NCI-H82 (cell line): Measurements from ENCODE around the gene METRN.
"Not testable (repeated sequence)": the region's sequence is repeated elsewhere in the genome, so short reads cannot be mapped to it uniquely, and the experiment has no call there.

ENCODE experiments used
- DNase-seq: peaks from one replicate; lab custom pipeline; 2025; lab: John Stamatoyannopoulos, UW

Gene METRN

DNA sequence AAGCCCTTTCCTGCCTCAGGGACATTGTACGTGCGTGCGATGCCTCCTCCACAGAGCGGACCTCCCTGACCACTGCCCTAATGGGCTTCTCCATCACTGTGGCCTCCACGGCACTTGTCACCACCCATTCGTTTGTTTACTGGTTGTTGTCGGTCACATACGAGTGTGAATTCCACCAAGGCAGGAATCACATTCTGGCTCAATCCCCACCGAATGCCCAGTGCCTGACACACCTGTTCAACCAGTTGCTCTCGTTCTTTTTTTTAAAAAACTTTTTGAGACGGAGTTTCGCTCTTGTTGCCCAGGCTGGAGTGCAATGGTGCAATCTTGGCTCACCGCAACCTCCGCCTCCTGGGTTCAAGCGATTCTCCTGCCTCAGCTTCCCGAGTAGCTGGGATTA, 23.7 kb upstream of the METRN start:
- DNase-seq: not testable (repeated sequence)

DNA sequence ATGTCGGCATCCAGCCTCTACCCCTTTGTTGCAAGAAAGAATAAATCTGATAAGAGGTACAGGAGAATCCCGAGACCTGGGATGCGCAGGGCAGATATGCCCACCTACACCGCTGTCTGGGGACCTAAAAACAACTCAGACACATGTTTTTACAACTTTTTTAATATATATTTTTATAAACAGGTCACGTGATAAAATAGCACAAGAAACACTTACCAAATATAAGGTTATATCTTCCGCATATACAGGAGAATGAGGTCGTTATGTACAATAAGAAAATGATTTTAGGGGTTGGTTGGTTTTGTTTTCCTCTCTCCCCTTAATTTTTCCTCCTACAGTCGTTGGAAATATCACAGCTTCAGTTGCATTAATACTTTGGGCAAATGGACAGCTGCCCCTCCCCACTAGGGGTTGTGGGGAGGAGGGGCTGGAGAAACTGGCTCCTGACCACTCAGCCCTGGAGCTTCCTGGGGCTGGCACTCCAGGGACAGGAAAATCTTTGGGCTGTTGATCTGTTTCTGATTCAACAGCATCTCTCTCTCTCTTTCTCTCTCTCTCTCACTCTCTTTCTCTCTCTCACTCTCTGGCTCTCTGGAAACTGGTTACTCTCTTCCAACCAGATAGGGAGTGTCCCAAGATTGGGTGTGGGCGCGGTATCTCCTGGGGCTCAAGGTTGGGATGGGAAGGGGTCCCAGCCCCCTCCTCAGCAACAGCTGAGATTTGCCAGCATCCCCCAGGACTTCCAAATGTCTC, 22.4 kb upstream of the METRN start:
- DNase-seq: no peak

DNA sequence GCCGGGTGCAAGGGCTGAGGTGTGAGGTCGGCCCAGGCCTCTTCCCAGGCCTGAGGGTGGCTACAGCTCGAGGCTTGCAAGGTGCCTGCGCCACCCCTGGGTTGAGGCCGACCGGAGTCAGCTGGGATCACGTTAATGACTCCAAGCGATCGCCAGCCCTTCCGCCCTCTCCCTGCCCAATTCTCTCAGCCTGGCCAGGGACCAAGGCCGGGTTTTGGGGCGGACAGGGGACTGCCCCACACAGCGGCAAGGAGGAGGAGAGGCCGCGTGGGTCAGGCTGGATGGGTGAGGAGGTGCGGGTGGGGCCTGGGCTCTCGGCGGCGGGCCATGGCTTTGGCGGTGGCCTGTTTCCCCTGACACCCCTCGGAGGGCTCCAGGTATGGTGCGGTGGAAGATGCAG, 21.6 kb upstream of the METRN start:
- no peak for DNase-seq

DNA sequence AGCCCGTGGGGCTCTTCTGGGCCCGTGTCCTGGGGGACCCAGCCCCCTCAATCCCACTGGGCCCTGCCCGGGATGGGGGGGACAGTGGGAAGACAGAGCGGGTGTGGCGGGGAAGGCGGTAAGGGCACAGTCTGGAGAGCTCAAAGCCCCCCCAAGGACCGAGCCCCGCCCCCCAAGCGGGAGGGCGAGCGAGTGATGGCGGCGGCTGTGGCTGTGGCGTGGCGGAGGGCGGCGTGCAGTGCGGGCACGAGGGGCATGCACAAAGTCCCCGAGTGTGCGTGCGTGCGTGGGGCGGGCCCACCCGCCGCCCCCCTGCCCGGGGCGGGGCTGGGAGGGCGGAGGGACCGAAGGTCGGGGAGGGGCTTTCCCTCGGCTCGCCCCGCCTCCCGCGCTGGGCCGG, 21.2 kb upstream of the METRN start:
- DNase-seq: no peak

DNA sequence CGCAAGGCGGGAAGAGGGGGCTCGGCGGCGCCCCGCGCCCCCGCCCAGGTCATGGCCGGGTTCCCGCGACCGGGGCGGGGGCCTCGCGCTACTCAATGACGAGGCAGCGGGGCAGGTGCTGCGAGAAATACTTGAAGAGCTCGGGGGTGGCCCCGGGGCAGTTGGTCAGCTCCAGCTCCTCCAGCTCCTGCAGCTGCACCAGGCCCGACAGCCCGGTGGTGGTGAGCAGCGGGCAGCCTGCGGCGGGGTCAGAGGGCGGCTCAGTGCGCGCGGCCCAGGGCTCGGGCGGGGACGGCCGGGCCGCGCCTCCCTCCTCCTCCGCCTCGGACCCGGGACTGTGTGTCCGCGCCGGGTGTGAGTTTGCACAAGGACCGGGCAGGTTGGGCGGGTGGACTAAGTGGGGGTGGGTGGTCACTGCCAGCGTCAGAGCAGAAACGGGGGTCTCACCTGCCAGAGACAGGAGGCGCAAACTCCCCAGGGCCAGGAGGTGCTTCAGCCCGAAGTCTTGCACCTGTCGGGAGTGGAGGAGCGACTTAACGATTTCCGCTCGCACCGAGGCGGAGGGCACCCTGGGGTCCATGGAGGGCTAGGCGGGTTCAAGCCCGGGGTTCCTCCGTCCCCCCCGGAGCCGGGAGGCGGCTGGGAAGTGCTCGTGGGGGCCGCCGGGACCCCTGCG, 20.6 kb upstream of the METRN start:
- no peak for DNase-seq

- no peak for DNase-seq
These were observed 20.0 kb upstream of the METRN start for GRCh38 chr16:694863-695354.

DNA sequence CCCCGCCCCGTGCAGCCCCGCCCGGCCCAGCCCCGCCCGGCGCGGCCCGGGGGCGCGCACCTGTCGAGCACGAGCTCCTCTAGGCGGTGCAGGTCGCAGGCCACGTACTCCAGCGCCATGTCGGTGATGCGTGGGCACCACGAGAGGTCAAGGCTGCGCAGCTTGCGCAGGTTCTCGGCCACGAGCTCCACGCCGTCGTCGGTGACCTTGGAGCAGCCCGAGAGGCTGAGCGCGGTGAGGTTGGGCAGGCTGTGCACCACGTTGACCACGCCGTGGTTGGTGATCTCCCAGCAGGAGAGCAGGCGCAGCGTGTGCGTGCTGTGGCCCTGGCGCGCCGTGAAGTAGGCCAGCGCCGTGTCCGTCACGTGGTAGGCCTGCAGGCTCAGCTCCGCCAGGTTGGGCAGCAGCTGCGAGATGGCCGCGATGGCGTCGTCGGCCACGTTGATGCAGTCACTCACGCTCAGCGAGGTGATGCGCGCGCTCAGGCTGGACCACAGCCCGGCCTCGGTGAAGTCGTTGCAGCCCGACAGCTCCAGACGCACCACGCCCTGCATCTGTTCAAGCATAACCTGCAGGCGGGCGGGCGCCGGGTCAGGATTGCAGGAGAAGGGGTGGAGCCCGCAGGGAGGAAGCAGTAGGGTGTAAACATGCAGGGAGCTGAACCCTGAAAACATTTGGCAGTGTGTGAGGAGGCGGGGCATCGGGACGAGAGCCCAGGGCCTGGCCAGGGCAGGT, 19.4 kb upstream of the METRN start:
- DNase-seq: peak; percentile 47

GRCh38 chr16:698911-699671, 15.8 kb upstream of the METRN start:
- no peak for DNase-seq

DNA sequence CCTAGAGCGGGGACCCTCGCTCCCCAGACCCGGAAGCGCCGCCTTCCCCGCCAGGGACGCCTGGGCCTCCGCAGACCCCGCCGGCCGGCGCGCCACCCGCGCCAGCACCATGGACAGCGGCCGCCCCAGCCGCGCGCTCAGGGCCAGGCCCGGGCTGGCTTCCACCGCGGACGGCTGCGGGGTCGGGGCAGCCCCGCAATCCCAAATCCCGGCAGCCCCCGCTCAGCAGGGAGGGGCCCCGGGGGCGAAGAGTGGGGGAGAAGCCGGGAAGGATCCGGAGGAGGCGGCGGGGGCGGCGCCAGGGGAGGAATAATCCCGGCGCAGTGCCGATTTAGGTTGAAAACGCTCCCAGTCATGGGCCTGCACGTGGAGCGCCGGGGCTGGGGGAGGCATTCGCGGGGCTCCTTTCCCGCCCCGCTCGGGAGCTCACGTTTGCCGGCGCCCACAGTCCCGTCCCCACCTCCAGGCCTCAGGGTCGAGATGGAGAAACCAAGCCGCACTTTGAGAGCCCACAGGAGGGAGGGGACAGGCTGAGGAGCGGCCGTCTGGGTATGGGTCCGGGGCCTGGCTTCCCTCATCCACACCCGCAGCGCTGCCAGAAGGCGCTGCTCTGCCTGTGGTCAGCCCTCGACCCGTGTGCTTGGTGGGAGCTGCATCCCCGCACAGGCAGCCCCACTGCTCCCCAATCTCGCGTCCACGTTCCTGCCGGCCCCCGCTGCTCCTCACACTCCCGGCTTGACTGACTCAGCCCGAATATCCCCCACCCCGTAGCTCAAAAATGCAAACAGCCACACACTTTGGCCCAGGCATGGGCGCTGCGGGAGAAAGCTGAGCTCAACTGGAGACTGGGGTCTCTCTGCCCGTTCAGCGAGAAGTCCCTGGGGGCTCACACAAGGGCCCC, 14.0 kb upstream of the METRN start:
- no peak for DNase-seq

GRCh38 chr16:702341-702740, 12.6 kb upstream of the METRN start:
- DNase-seq: no peak

DNA sequence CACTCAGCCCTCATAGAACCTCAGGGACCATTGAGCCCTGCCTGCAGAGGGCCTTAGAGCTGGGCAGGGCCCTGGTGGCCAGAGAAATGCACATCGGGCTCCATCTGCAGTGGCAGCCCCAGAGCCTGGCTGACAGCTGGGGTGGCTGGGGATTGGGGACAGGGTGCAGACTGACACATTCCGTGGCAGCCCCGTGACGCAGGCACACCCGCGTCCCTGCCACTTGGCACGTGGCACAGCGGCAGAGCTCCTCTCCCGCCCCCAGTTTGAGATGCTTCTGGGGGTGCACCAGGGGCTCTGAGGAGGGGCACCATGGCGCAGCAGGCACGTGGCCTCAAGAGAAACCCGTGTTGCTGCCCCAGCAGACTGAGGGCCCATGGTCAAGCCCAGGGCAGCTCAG, 11.5 kb upstream of the METRN start:
- no peak for DNase-seq

DNA sequence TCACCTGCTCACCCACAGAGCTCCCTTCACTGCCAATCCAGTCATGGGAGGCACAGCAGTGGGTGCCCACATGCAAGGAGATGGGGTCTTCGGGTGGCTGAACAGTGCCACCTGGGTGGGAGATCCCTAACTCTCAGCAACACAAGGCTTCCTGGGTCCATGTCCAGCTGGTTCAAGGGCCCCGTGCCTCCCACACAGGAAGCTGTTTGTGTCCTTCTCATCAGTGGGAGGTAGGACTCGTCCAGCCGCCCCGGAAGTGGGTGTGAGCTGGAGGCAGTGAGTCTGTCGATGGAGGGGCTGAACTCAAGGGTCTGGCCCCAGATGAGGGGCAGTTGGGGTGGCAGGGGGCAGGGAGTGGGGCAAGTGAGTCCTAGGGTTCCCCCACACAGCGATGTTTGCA, 10.9 kb upstream of the METRN start:
- DNase-seq: no peak

DNA sequence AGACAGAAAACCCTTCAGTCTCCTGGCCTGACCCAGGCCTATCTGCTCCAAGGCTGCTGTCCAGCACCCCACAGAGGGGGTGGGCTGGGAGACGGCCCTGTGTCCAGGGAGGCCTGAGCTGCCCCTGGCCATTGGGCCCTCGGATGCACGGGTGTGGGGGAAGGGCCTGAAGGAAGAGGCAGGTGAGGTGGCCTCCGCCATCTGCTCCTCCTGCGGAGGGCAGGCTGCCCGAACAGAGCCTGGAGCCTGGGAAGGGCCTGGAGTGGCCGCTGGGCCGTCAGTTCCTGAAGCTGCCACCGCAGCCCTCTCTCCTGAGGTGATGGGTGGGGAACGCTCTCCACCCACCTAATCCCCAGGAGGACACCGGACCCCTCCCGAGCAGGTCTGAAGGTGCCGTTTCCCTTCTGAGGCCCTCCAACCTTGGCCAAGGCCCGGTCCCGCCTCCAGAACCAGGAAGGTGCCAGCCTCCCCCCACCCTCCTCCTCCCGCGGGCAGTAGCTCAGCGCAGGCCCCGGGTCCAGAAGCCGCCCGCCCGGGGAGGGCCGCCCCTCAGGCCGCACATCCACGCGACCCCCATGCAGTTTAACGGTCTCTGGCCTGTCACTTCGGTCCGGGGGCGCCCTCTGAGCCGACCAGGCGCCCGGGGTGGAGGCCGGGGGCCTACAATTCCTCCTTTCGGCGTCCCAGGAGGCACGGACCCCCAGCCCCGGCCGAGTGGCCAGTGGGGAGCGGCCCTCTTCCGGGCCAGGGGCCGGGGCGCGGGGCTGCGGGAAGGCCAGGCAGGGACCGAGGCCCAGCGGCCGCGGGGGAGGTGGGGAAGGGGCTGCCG, 10.2 kb upstream of the METRN start:
- DNase-seq: peak; percentile 35

GRCh38 chr16:705431-706188, 9.3 kb upstream of the METRN start, which contains the start of gene FBXL16:
TSS of gene FBXL16 (minus strand) at chr16:705801. CDS start at chr16:697405, 8,396 bp downstream.
- peak; percentile 84 for DNase-seq

GRCh38 chr16:706189-707061, 8.5 kb upstream of the METRN start:
- peak; percentile 40 for DNase-seq

- no peak for DNase-seq
These were observed 7.8 kb upstream of the METRN start for GRCh38 chr16:707062-707538.

DNA sequence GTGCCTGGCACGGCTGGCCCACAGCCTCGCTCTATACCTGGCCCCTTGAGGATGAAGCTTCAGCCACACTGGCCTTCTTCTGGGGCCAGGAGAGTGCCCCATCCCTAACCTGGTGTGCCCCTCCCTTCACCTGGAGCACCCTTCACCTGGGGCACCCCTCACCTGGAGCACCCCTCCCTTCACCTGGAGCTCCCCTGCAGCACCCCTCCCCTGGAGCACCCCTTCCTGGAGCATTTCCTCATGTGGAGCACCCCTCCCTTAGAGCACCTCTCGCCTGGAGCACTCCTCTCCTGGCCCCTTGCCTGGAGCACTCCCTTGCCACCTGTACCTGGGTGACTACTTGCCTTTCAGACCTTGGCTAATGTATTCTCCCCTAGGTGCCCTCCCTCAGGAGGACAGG, 6.9 kb upstream of the METRN start:
- no peak for DNase-seq

DNA sequence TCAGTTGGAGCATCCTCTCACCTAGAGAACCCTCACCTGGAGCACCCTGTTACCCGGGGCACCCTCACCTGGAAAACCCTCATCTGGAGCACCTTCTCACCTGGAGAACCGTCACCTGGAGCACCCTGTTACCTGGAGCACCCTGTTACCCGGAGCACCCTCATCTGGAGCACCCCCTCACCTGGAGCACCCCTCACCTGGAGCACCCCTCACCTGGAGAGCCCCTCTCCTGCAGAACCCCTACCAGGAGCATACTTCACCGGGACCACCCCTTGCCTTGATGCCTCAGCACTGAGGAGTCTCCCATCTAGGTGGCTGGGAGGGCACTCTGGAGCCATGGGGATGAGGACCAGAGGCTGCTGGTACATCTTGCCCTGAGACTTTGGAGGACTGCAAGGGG, 6.0 kb upstream of the METRN start:
- no peak for DNase-seq
